NCI-H510A (cell line): ENCODE data around the gene HIVEP3.

Experiments used
- DNase-seq: peaks from one replicate; lab custom pipeline; 2025; lab: John Stamatoyannopoulos, UW

Gene HIVEP3

GRCh38 chr1:41811051-41811795, 107.5 kb downstream of the HIVEP3 start:
- DNase-seq, result no peak

DNA sequence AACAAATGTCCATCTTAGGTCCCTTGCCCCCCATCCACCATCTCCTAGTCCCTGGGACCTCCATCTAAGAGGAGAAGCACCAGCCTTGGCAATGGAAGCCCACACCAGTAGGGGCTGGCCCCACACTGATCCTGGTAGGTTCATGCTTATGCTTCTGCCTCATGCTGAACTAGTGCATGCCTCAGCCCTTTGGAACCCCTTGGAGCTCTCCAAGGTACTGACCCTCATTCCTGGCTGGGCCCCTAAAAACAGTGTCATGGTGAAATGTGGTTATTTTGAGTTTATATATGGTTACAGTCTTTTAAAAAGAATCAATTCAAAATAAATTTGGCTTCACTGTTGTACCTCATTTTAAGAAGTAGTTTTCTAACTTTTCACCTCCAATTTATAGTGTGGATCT, 108.3 kb downstream of the HIVEP3 start:
- no peak for DNase-seq

GRCh38 chr1:41809692-41810091, 109.0 kb downstream of the HIVEP3 start:
- no peak for DNase-seq

- DNase-seq, result no peak
These were observed 111.3 kb downstream of the HIVEP3 start for GRCh38 chr1:41807390-41807789.

- DNase-seq, result no peak
These were observed 112.1 kb downstream of the HIVEP3 start for GRCh38 chr1:41806472-41807155.

- no peak for DNase-seq
These were observed 112.8 kb downstream of the HIVEP3 start for GRCh38 chr1:41805771-41806471.

DNA sequence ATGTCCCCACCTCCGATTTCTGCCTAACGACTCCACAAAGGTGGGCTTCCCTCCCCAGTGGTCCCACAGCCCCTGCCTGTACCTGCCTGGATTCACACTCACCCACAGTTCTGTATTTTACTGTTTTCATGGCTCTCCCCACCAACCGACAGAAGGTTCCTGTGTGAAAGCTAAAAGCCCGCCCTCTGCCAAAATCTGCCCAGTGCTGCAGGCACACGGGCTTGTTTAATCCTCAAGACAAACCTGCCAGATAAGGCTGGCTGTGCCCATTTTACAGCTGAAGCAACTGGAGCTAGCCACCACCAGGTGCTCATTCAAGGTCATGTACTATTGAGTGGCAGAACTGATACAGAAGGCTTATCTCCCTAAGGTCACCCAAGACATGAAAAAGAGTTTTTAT, 114.5 kb downstream of the HIVEP3 start:
- DNase-seq, result no peak

DNA sequence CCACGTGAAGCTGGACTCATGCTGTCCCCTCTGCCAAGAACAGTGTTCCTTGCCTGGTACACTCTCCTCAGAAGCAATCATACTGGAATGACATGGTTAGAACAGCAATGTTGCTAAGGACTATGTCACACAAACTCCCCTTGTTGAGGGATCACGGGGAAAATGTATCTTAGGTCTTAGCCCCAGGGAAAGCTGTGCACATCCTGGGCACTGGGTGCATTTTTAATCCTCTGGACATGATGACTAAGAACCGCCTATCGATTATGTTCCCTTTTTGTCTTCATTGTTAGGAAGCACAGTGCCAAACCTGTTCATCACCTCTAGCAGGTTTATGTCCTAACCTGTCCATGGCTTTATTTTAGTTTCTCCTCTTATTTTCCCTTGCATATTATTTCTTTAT, 115.1 kb downstream of the HIVEP3 start:
- DNase-seq, result no peak

DNA sequence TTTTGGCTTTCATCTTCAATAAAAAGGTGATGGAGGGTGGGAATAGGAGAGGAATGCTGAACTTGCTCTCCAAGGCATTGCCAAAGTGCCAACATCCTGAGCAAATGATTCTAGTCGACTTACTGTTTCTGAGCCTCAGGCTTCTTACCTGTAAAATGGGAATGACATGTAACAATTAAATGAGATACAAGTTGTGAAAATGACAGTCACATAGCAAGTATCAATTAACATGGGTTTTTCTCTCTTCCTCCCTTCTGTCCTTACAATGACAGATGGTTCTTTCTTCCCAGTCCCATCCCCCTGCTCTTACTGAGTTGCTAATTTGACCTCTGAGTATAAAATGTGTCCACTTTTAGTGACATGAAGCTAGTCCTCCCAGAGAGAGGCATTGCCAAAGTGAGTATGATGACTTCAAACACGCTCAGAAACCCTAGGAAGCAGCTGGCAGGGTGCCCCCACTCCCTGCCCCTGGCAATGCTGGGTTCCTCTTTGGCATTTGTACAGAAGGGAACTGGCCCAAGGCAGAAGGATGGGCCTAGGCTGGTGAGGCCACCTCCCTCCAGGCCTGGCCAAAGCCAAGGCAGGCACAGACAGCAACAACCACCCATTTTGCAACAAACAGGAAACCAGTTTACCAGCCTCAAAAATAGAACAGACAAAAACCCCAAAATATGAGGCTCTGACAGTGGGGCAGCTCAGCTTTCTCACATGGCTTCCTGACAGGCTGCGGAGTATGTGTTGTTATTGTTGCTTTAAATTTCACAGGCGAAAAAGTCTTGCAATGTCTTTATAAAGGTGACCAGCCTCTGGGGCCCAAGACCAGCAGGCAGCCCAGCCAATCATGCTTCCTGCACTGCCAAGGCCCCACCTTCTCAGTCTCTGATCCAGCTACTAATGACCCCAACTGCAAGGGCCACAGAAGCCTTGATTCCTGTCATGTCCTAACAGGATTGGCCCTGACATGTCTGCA, 115.9 kb downstream of the HIVEP3 start:
- no peak for DNase-seq

DNA sequence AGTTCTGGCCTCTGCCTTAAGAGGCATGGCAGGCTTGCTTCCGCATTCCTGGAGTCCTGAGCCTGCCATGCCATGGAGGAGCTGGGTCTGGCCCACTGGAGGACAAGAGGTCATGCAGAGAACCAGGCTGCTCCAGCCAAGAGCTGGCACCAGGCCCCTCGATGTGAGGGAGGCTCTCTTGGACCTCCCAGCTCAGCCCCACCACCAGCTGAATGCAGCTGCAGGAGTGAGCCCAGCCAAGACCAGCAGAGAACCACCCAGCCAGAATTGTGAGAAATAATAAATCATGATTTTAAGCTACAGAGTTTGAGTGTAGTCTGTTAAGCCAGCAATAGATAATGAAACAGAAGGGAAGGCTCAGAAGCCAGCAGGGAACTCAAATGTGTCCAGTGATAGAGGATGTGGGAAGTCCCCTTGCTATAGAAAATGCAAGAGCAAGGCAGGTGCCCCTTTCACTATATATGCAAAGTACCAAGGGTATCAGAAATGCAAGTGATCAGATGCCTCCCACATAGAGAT, 118.4 kb downstream of the HIVEP3 start:
- DNase-seq, result no peak

DNA sequence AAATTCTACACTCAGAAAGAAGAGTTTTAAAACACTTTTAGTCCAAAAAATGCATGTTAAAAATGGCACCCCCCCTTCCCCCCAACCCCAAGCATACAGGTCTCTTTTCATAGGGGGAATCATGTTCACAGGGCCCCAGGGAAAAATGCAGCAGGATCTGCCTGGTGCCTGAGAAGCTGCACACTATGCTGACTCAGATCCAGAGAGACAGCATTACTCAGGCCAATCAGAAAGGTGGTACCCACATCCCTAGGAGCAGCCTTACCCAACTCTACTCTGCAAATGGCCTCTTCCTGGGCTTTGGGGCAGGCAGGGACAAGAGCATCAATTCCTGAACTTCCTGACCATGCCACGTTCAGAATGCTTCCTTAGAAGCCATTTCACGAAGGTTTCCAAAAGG, 119.0 kb downstream of the HIVEP3 start:
- no peak for DNase-seq

- no peak for DNase-seq
These were observed 119.5 kb downstream of the HIVEP3 start for GRCh38 chr1:41799205-41799604.

DNA sequence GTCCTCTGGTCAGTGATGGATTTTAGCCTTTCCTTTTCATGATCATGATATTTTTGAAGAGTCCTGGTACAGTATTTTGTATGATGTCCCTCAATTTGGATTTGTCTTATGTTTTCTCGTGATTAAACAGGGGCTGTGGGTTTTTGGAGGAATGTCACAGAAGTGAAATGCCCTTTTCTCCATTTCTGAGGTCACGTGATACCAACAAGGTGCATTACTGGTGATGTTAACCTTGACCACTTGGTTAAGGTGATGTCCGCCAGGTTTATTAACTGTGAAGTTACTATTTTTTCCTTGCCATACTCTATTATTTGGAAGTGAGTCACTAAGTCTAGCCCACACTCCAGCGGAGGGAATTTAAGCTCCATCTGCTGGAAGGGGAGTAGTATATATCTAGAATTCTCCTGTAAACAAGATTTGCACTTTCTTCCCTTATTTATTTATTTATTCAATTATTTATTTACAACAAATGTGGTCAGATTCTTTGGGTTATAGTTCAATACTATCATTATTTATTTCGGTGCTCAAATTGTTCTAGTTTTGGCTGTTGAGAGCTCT, 123.4 kb downstream of the HIVEP3 start:
- no peak for DNase-seq

DNA sequence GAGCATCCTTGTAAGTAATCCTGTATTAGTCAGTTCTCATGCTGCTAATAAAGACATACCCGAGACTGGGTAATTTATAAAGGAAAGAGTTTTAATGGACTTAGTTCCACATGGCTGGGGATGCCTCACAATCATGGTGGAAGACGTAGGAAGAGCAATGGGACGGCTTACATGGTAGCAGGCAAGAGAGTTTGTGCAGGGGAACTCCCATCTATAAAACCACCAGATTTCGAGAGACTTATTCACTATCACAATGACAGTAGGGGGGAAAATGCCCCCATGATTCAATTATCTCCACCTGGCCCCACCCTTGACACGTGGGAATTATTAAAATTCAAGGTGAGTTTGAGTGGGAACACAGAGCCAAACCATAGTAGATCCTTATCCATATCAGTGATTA, 124.7 kb downstream of the HIVEP3 start:
- DNase-seq, result no peak

DNA sequence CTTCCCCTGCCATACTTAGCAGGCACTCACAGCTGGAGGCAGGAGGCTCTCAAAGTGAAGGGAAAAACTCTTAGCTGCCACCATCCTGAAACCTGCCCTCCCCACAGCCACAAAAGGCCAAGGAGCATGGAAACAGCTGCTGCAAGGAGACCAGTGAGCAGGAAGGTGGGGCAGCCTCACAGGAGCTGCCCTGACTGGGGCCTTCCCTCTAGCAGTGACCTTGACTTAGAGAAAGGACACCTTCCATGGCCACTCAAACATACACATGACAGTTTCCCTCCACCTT, 126.3 kb downstream of the HIVEP3 start:
- no peak for DNase-seq

DNA sequence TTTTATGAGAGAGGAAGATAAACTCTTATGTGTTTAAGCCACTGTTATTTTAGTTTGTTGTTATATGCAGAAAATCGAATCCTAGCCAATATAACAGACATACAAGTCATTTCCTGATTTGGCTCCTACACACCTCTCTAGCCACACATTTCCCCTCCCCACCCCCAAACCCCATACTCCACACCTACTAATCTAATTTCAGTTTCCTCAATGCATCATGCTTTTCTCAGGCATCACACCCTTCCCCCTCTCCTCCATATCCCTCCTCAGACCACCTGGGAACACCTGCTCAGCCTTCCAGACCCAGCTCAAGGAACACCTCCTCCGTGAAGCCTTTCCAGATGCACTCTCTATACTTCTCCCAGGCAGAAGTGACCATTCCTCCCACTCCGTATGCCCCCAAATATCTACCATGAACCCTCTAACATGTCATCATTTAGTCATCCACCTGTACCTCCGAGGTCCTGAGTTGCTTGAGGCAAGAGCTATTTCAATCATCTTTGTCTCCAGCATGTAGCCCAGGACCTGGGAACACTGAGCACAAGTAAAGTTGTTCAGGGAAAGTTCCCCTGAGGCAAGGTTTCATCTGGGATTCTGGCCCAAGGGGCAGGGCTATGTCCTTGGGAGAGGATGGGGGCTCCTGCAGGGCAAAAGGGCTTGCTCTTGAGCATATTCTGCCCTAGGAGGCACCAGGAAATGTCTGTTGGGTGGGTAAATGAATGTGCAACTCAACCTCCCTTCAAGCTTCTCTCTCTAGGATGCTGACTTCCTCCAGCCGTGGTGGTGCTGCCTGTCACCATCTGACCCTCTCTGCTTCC, 126.8 kb downstream of the HIVEP3 start:
- DNase-seq, result no peak

DNA sequence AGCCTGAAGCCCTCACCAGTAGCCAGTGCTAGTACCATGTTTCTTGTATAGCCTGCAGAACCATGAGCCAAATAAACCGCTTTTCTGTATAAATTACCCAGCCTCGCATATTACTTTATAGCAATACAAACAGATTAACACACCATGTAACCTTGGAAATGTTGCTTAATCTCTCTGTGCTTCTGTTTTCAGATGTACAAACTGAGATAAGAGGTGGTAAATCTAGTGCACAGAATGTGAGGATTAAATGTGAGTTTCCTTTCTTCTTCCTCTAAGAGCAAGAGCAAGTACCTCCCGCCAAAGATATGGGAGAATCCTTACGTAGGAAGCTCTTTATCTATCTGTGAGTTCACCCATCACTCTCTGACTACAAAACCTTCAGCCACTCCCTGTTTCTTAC, 128.4 kb downstream of the HIVEP3 start:
- no peak for DNase-seq

DNA sequence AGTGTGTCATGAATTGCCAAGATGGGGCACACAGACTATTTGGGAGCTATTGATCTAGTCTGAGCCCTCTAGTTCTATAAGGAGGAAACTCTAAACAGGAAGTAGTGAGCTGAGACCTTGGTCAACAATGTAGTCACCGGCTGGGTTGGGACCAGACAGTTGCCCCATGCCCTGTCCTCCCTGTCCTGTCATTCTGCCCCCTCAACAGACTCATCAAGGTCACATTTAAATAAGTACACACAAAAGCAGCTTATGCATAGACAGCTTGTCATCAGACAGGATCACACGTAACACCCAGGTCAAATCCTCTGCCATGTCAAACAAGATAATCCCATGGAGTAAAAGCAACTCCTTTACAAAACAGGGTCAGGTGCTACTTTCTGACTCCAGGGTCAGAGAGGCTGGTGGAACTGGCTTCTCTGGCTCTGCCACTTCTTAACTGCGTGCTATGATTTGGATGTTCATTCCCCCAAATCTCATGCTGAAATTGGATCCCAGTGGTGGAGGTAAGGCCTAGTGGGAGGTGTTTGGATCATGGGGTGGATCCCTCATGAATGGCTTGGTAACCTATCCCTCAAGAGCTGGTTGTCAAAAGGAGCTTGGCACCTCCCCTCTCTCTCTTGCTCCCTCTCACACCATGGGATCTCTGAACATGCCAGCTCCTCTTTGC, 128.9 kb downstream of the HIVEP3 start:
- peak; percentile 28 for DNase-seq

- DNase-seq, result no peak
These were observed 130.3 kb downstream of the HIVEP3 start for GRCh38 chr1:41788427-41788826.
